Naive B cell (primary cell): ENCODE results near the gene CSAD. TPM values are rescaled to one million over a fixed set of nuclear protein-coding genes. Genes with fewer than 3 reads are reported as not detected.
"Not testable (repeated sequence)": the region's sequence is repeated elsewhere in the genome, so short reads cannot be mapped to it uniquely, and the experiment has no call there.

Source experiments
- ATAC-seq, 2 donors: fragments of 150-1000 bp; cut with Tn5 transposase; 2 replicates each; pipeline ENCODE4 v1.10.0; 2021; ENCODE audit warnings: low read depth in 2 of 2, mild to moderate bottlenecking in 2 of 2, moderate library complexity in 2 of 2
- DNase-seq: peaks from one replicate; pipeline ENCODE4 v3.0.0; 2022
- H3K27ac Mint-ChIP-seq, 6 donors: one replicate each; pipeline ENCODE4 v1.8.0; 2020 to 2022; ENCODE audit warnings: mild to moderate bottlenecking in 6 of 6, mixed read lengths in 6 of 6, moderate library complexity in 5 of 6, inconsistent platforms in 2 of 6
- H3K27me3 Mint-ChIP-seq, 3 donors: one replicate each; pipeline ENCODE4 v1.8.0; 2021 to 2022; ENCODE audit warnings: mixed read lengths in 3 of 3, mild to moderate bottlenecking in 1 of 3
- H3K36me3 Mint-ChIP-seq, 2 donors: one replicate each; pipeline ENCODE4 v1.8.0; 2020 to 2022; ENCODE audit warnings: mixed read lengths in 2 of 2, inconsistent platforms in 1 of 2, mild to moderate bottlenecking in 1 of 2
- H3K4me1 Mint-ChIP-seq, 3 donors: one replicate each; pipeline ENCODE4 v1.8.0; 2020 to 2022; ENCODE audit warnings: mixed read lengths in 3 of 3, inconsistent platforms in 1 of 3, mild to moderate bottlenecking in 1 of 3, moderate library complexity in 1 of 3
- H3K4me3 Mint-ChIP-seq, 8 donors: one replicate each; pipeline ENCODE4 v1.8.0; 2020 to 2022; ENCODE audit warnings: mild to moderate bottlenecking in 8 of 8, mixed read lengths in 8 of 8, moderate library complexity in 8 of 8, inconsistent platforms in 2 of 8
- H3K9me3 Mint-ChIP-seq, 7 donors: one replicate each; pipeline ENCODE4 v1.8.0; 2020 to 2022; ENCODE audit warnings: mixed read lengths in 7 of 7, mild to moderate bottlenecking in 5 of 7, inconsistent platforms in 2 of 7, moderate library complexity in 1 of 7
- polyA plus RNA-seq, 6 donors: library from polyadenylated mRNA; unstranded; fragments of 300-500 nt; fragmentation: Illumina TruSeq; gene quantifications; one replicate each; pipeline ENCODE4 v1.2.3, GENCODE V29; 2021; ENCODE audit warnings: low read depth in 6 of 6

The CSAD gene
- polyA plus RNA-seq, 6 donors from 2014 or later, result 0.19 to 1.8 (median 1.1) TPM

DNA sequence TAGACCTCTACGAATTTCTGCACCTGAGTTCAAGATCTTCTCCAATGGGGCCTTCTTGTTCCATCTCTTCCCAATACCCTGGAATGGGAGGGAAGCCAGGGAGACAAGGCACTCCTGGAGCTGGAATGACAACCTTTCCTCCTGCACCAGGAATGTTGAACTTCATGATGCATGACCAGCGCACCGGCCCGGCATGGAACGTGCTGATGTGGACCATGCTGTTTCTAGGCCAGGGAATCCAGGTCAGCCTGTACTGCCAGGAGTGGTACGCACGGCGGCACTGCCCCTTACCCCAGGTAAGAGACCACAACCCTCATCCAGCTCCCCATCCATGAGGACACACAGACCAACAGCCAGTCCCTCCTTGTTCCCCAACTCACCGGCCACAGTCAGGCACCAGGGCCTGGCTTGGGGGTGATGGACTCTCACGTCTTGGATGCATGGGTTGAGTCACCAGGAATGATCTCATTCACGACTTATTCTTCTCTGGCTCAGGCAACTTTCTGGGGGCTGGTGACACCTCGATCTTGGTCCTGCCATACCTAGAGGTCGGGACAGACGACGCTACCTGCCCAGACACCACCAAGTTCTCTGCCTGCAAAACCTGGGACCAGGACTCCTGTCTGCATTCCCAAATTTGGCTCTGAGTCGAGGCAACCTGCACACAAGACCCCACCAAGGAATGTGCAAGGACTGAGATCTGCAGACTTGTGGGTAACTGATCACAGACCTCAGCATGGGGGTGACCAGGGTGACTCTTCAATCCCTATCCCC, 57.0 kb downstream of the CSAD start:
- no peaks in the 10 kb centered on the region for H3K9me3 Mint-ChIP-seq

DNA sequence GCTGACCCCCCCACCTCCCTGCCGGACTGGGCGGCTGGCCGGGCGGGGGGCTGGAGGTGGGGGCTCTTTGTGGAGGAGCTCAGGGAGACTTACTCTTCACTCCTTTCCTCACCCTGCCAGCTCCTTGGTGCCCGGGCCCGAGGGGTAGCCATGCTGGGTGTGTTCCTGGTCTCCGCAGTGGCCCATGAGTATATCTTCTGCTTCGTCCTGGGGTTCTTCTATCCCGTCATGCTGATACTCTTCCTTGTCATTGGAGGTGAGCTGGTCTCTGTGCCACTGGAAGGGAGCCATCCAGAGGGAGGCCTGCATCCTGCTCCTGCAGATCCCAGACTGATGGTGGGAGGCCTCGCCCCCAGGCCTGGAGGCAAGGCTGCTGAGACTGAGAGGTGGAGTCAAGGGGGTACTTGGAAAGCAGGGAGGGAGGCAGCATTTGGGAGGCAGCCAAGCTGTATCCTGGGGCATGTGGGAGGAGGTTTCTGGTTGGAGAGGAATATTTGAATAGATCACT, 57.7 kb downstream of the CSAD start:
- H3K27ac Mint-ChIP-seq, result peak overlapping the region in 1 of 6 donors; percentile 87
- H3K27me3 Mint-ChIP-seq, result peaks cover 5 to 16% (median 7%) of the 10 kb centered on the region in 3 donors
- H3K9me3 Mint-ChIP-seq, result no peaks in the 10 kb centered on the region
- H3K36me3 Mint-ChIP-seq, result no peaks in the 10 kb centered on the region
- peak overlapping the region in 1 of 8 donors; percentile 57 for H3K4me3 Mint-ChIP-seq
- no peaks in the 10 kb centered on the region for H3K4me1 Mint-ChIP-seq
- DNase-seq, result no peak
- ATAC-seq, result no peak

More for the DNA sequence above, 57.0 kb downstream of the CSAD start:
- Mint-ChIP-seq H3K4me1 (no peaks in the 10 kb centered on the region), H3K4me3 (no peak overlapping the region), H3K27ac (peak overlapping the region in 1 of 6 donors; percentile 2), H3K36me3 (no peaks in the 10 kb centered on the region), H3K27me3 (peaks cover 5 to 17% (median 11%) of the 10 kb centered on the region in 3 donors)
- DNase-seq (no peak), ATAC-seq (no peak)

DNA sequence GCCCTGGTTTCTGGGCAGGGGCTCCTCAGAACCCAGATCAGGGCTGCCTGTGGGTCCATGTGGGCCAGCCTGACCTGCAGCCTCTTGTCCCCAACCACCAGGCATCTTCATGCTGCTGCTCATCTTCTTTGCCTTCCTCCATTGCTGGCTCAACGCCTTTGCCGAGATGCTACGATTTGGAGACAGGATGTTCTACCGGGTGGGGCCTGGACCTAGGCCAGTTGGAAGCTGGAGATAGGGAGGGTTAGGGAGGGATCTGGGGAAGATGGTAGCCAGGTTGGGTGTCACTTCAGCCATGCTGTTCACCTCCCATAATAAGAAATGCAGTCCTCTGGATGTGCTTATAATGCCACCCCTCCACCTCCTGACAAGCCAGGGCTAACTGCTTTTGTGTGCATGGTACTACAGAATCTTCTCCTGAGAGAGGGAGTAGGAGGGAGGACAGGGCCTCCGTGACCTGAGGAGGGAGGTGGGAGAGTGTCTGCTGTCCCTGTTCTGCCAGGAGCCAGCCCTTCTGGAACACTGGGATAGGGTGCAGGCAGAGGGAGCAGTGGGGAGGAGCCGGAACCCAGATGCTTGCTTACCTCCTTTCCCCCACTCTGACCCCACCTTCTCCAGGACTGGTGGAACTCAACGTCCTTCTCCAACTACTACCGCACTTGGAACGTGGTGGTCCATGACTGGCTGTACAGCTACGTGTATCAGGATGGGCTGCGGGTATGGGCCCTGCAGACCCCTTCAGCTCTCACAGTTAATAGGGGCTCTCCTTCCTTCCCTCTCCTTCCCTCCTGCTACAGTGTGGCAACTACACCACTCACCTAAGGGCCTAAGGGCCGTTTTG, 59.8 kb downstream of the CSAD start:
- ATAC-seq, result no peak
- Mint-ChIP-seq H3K27ac (no peak overlapping the region), H3K4me1 (no peaks in the 10 kb centered on the region), H3K36me3 (no peaks in the 10 kb centered on the region), H3K4me3 (no peak overlapping the region), H3K9me3 (no peaks in the 10 kb centered on the region), H3K27me3 (peaks cover 4 to 5% (median 5%) of the 10 kb centered on the region in 3 donors)
- no peak for DNase-seq

DNA sequence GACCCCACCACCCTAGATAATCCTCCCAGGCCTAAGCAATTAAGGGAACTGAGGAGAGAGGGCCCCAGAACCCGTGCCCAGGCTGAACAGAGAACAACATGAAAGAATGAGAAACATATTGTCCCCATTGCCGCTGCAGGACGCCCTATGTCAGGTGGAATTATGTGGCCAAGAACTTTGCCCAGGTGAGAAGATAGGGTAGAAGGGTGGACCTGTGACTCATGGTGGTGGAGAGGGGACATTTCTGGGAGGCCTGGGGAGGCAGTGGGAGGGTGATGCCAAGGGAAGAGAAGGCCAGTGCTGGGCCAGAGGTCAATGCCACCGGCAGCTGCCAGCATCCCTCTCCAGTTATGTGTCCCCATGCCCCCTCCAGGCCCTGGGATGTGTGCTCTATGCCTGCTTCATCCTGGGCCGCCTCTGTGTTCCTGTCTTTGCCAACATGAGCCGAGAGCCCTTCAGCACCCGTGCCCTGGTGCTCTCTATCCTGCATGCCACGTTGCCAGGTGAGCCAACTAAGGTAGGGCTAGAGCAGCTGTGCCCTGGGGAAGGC, 61.9 kb downstream of the CSAD start:
- no peak overlapping the region for H3K27ac Mint-ChIP-seq
- H3K36me3 Mint-ChIP-seq, result no peaks in the 10 kb centered on the region
- no peaks in the 10 kb centered on the region for H3K27me3 Mint-ChIP-seq
- DNase-seq (no peak), ATAC-seq (no peak)
- no peaks in the 10 kb centered on the region for H3K4me1 Mint-ChIP-seq
- H3K9me3 Mint-ChIP-seq, result no peaks in the 10 kb centered on the region
- H3K4me3 Mint-ChIP-seq, result no peak overlapping the region

DNA sequence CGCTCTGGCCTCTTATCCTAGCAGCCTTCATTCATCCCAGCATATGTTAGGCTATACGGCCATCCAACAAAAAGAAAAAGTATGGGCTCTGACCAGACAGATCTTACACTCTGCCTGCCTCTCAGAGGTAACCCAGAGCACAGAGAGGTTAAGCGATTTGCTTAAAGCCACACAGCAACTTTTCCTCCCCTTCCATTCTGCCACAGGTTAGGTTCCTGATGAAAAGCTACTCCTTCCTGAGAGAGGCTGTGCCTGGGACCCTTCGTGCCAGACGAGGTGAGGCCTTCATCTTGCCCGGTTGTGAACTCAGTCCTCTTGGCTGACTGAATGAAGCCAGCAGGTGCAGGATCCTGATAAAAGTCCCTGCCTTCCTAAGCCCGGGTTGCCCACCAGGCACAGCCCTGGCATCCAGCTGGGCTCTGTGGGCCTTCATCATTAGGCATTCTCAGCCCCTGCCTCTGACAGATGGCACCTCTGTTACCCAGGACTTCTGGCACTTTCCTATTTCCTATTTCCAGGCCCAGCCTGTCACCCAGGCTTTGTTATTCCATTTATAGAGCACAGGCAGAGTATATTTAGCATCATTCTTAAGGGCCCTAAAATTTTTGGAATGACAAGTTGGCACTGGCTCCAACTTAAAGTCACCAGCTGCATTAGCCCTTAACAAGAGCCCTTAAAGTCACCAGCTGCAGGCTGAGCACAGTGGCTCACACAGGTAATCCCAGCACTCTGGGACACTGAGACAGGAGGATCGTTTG, 64.7 kb downstream of the CSAD start:
- no peaks in the 10 kb centered on the region for H3K9me3 Mint-ChIP-seq
- DNase-seq (no peak), ATAC-seq (no peak)
- H3K4me3 Mint-ChIP-seq, result no peak overlapping the region
- no peaks in the 10 kb centered on the region for H3K36me3 Mint-ChIP-seq
- no peaks in the 10 kb centered on the region for H3K4me1 Mint-ChIP-seq
- H3K27ac Mint-ChIP-seq, result peak overlapping the region in 1 of 6 donors; percentile 22
- H3K27me3 Mint-ChIP-seq, result peaks cover 0 to 4% (median 0%) of the 10 kb centered on the region in 3 donors

GRCh38 chr12:53115112-53115890, 65.4 kb downstream of the CSAD start:
- Mint-ChIP-seq H3K27me3 (peaks cover 0 to 4% (median 0%) of the 10 kb centered on the region in 3 donors), H3K36me3 (no peaks in the 10 kb centered on the region), H3K9me3 (no peaks in the 10 kb centered on the region), H3K4me3 (no peak overlapping the region), H3K4me1 (no peaks in the 10 kb centered on the region), H3K27ac (peak overlapping the region in 1 of 6 donors; percentile 63)
- no peak for DNase-seq
- ATAC-seq, result no peak

DNA sequence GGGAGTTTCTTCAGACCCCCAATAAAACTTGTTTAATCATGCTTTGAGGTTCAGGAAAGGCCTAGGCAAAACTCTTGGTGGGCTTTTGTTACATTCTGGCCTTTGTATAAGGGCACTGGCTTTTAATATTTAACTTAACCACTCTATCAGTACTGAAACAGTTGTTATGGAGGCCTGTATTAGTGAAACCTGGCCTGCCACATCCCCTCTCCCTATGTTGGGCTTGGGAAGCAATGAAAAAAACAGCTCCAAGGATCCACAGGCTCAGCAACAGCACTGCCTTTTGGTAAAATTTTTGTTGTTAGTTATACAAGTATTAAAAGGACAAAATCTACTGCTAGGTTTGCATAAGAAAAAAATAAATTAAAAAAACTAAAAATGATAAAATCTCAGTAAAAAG, 66.8 kb downstream of the CSAD start:
- Mint-ChIP-seq H3K4me1 (no peaks in the 10 kb centered on the region), H3K27ac (no peak overlapping the region), H3K9me3 (no peaks in the 10 kb centered on the region), H3K36me3 (no peaks in the 10 kb centered on the region), H3K4me3 (no peak overlapping the region), H3K27me3 (peaks cover 0 to 4% (median 0%) of the 10 kb centered on the region in 3 donors)
- ATAC-seq (no peak), DNase-seq (no peak)

DNA sequence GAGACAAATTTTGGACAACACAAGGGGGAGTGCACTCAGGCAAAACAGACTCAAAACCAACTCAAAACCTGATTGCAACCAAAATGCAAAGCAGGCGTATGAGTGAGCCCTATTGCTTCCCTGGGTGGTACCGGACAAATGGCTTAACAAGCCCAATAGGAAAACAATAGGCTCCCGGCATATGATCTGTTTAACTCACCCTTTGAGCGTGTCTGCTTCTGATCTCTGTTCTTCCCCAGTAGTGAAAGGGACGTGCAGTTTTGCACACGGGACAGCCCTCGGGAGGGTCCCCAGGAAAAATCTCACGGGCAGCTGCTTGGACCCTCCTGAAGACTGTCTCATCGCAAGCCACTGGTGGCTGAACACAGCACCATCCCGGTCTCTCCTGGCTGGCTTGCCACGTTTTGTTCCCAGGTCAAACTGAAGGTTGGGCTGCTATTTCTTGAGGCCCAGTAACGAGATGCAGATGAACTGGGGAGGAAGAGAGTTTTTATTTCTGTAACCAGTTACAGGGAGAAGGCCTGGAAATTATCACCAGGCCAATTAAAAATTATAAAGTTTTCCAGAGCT, 67.5 kb downstream of the CSAD start:
- H3K9me3 Mint-ChIP-seq, result no peaks in the 10 kb centered on the region
- H3K4me3 Mint-ChIP-seq, result no peak overlapping the region
- DNase-seq (no peak), ATAC-seq (no peak)
- H3K27me3 Mint-ChIP-seq, result peaks cover 0 to 4% (median 0%) of the 10 kb centered on the region in 3 donors
- H3K4me1 Mint-ChIP-seq, result no peaks in the 10 kb centered on the region
- H3K27ac Mint-ChIP-seq, result no peak overlapping the region
- H3K36me3 Mint-ChIP-seq, result no peaks in the 10 kb centered on the region

DNA sequence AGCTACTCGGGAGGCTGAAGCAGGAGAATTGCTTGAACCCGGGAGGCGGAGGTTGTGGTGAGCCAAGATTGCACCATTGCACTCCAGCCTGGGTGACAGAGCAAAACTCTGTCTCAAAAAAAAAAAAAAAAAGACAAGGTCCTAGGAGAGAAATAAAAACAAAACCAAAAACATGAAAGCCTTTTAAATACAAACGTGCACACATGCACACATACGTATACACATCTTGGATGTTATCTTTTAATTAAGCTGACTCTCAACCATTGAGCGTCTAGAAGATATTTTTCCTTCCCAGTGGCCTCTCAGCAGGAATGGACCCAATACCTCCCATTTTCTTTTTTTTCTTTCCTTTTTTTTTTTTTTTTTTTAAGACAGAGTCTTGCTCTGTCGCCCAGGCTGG, 68.3 kb downstream of the CSAD start:
- not testable (repeated sequence) for H3K9me3 Mint-ChIP-seq, H3K4me1 Mint-ChIP-seq, H3K27me3 Mint-ChIP-seq

More for the DNA sequence above, 68.3 kb downstream of the CSAD start:
- not testable (repeated sequence) for ATAC-seq, H3K36me3 Mint-ChIP-seq, H3K4me3 Mint-ChIP-seq, DNase-seq
- peak overlapping the region in 1 of 6 donors; percentile 42 for H3K27ac Mint-ChIP-seq

Other genes starting within 250 kb of the CSAD start
- gene KRT18, start 231.8 kb downstream of the CSAD start, polyA plus RNA-seq, result 10 to 100 TPM in 1 of 6 donors, 1 to 10 TPM in 5; 4.9 to 10.0 (median 8.5) TPM
- 100 to 1,000 TPM in 2 of 6 donors, 10 to 100 TPM in 4; 69.1 to 104 (median 87.0) TPM for gene EIF4B, start 174.5 kb downstream of the CSAD start, polyA plus RNA-seq
- gene TNS2, start 130.9 kb downstream of the CSAD start, polyA plus RNA-seq, result under 1 TPM in 5 of 6 donors, not detected in 1; 0.05 to 0.91 (median 0.47) TPM
- 10 to 100 TPM; 12.8 to 31.1 (median 23.2) TPM for gene SPRYD3, start 101.5 kb downstream of the CSAD start, polyA plus RNA-seq
- not detected for gene IGFBP6, start 83.3 kb downstream of the CSAD start, polyA plus RNA-seq
- gene SOAT2, start 77.4 kb downstream of the CSAD start, polyA plus RNA-seq, result not detected
- gene ZNF740, start 203 bp downstream of the CSAD start, polyA plus RNA-seq, result 1 to 10 TPM; 1.8 to 6.0 (median 4.2) TPM
- 100 to 1,000 TPM in 1 of 6 donors, 10 to 100 TPM in 5; 63.2 to 174 (median 96.4) TPM for gene ITGB7, start 26.3 kb upstream of the CSAD start, polyA plus RNA-seq
- gene RARG, start 51.3 kb upstream of the CSAD start, polyA plus RNA-seq, result 1 to 10 TPM in 2 of 6 donors, under 1 TPM in 2, not detected in 2; 0.78 to 2.2 (median 1.3) TPM
- gene ESPL1, start 87.4 kb upstream of the CSAD start, polyA plus RNA-seq, result under 1 TPM in 3 of 6 donors, not detected in 3; 0.12 to 0.40 (median 0.23) TPM
- 1,000 to 10,000 TPM; 1,564 to 1,943 (median 1,771) TPM for gene PFDN5, start 114.6 kb upstream of the CSAD start, polyA plus RNA-seq
- 10 to 100 TPM; 52.3 to 94.2 (median 60.4) TPM for gene MYG1, start 118.8 kb upstream of the CSAD start, polyA plus RNA-seq
- gene AAAS, start 140.7 kb upstream of the CSAD start, polyA plus RNA-seq, result 10 to 100 TPM; 34.9 to 49.9 (median 38.5) TPM
- gene SP7, start 155.4 kb upstream of the CSAD start, polyA plus RNA-seq, result under 1 TPM in 3 of 6 donors, not detected in 3; 0.17 to 0.33 (median 0.27) TPM
- 10 to 100 TPM in 5 of 6 donors, 1 to 10 TPM in 1; 8.3 to 17.5 (median 12.7) TPM for gene SP1, start 199.3 kb upstream of the CSAD start, polyA plus RNA-seq
- not detected for gene AMHR2, start 242.9 kb upstream of the CSAD start, polyA plus RNA-seq